Fibroblast of villous mesenchyme (primary cell): ENCODE data around the gene WDR90. TPM values are rescaled to one million over a fixed set of nuclear protein-coding genes. Genes with fewer than 3 reads are reported as not detected.

Experiments used
- DNase-seq: peaks from one replicate; pipeline ENCODE4 v3.0.0-alpha.2; 2010; ENCODE audit warnings: low read depth
- H3K4me3 ChIP-seq: 2 replicates; pipeline ENCODE4 v1.5.1; 2011; ENCODE audit warnings: low read depth, mild to moderate bottlenecking, low read length
- total RNA-seq: library from RNA; depleted of rRNA; stranded (reverse); fragments of >200 nt; gene quantifications from 2 replicates; pipeline ENCODE4 v1.2.3, GENCODE V29; 2012
- TF ChIP-seq, protein P1 (sequence below): IDR thresholded peaks from 2 replicates; pipeline ENCODE4 v1.5.1; 2012; ENCODE audit warnings: low read depth, mild to moderate bottlenecking, low read length; ENCODE audit not compliant: insufficient read depth

WDR90 gene
- total RNA-seq, 1 donor = 12.5 TPM

DNA sequence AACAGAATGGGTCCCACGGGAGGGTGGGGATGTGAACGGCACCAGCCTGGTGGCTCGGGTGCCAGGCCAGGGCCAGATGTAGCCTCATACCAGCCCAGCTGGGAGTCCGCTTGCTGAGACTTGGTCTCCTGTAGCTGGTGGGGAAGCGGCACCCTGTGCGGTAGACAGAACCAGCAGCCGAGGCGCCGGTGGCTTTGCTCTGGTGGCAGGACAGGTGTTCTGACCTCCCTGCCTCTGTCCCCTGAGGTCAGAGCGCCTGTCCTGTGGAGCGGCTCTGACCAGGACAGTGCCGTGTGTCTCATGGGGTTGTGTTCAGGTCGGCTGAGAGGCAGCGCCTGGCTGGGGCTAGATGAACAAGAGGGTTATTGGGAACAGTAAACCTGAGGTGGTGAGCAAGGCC is 39.2 kb upstream of the WDR90 start:
- no peak for DNase-seq
- H3K4me3 ChIP-seq = no peak overlapping the region
- TF ChIP-seq, protein P1, sequence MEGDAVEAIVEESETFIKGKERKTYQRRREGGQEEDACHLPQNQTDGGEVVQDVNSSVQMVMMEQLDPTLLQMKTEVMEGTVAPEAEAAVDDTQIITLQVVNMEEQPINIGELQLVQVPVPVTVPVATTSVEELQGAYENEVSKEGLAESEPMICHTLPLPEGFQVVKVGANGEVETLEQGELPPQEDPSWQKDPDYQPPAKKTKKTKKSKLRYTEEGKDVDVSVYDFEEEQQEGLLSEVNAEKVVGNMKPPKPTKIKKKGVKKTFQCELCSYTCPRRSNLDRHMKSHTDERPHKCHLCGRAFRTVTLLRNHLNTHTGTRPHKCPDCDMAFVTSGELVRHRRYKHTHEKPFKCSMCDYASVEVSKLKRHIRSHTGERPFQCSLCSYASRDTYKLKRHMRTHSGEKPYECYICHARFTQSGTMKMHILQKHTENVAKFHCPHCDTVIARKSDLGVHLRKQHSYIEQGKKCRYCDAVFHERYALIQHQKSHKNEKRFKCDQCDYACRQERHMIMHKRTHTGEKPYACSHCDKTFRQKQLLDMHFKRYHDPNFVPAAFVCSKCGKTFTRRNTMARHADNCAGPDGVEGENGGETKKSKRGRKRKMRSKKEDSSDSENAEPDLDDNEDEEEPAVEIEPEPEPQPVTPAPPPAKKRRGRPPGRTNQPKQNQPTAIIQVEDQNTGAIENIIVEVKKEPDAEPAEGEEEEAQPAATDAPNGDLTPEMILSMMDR = no peak

DNA sequence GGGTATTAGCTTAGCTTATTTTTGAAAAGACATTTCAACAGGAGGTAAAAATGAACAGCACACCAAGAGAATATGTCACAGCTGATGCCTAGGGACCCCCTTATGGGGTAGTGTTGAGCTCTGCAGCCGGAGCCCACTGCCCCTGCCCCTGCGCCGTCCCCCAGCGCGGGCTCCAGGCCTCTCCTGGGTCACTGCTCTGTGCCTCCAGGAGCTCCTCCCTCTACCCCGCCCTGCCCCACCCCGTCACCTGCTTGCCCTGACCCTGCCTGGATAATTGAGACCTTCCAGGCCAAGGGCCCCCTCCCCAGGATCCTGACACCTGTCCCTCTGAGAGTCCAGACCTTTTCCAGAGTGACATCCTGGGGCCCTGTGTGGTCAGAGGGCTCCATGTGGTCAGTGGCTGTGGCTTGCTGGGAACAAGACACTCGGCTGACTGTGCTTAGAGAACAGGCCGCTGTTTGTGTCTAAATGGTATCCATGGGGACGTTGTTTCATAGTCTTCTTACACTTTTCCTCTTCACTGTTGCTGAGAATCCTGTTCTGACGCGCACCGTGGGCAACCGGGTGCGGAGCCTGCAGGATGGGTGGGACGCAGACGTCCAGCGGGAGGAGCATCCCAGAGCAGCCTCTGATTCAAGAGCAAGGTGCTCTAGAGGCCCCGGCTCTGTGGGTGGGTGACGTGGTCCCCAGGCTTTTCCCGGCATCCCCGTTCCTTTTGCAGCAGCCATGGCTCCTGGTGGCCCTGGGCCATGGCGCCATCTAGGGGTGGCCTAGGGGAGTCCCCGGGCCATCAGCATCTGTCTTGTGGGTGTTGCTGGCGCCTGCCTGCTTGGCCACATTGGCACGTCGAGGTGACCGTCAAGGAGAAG is 38.4 kb upstream of the WDR90 start:
- H3K4me3 ChIP-seq = no peak overlapping the region
- TF ChIP-seq, protein P1 = peak; percentile 69
- DNase-seq = no peak

DNA sequence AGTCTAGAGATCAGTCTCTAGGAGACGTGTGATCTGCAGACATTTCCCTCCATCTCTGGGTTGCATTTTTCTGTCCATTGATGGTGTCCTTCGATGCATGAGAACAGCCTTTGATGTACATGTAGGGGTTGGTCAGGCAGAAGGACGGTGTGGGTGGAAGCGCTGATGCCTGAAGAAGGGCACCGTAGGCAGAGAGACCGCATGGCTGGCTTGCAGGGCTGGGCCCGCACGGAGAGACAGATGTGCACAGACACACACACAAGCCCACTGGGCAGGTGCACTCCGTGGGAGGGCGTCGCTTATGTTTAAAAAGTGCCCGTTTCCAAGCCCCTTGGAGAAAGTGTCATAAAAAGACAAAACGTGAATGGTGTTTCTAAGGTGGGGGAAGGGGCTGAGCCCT is 34.0 kb upstream of the WDR90 start:
- TF ChIP-seq, protein P1 = no peak
- DNase-seq = no peak

DNA sequence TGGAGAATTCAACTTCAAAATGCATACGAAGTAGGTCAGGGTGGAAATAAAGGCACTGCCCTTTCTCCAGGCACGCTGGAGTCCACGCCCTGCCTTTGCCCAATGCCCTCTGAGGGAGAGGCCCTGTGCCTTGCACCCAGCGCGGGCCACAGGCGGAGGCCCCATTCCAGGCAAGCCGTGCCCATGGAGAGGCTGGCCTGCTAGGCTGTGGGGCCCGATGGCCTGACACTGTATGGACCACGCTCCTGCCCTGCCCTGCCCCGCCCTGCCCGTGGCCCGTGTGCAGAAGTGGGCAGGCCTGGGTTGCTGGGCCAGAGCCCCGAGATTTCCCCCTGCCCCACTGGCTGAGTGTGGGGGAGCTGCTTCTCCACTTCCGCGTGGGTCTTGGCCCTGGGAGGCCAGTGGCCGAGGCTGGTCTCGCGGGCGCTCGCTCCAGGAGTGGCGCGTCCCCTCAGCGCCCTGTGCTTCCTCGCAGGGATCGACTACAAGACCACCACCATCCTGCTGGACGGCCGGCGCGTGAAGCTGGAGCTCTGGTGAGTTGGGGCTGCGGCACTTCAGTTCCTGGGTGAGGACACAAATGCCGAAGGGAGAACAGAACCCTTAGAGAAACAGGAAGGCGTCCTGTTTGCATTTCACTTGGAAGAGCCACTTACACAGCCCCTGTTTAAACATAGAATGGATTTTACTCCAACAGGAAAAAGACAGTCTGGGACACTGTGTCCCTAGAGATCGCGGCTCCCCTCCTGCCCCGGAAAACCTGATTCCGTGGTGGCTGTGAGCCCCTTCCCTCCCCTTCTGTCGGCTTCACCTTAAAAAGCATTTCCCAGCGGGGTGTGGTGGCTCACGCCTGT is 32.2 kb upstream of the WDR90 start:
- TF ChIP-seq, protein P1 = no peak
- DNase-seq = no peak
- no peak overlapping the region for H3K4me3 ChIP-seq

More for the DNA sequence above, 34.0 kb upstream of the WDR90 start:
- H3K4me3 ChIP-seq = no peak overlapping the region

DNA sequence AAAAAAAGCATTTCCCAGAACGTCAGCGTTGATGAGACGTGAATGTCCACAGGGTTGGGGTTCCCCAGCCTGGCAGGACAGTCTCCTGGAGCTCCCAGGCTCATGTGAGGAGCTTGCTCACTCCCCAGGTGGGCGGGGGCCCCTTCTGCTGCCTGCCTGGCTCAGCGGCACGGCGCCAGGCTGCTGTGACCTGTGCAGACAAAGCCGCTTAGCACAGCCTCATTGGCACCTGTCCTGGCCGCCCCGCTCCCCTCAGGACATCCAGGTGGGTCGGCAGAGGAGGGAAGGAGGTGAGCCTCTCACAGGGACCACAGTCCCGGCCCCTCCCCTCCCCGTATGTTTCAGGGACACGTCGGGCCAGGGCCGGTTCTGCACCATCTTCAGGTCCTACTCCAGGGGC is 31.3 kb upstream of the WDR90 start:
- no peak for DNase-seq
- H3K4me3 ChIP-seq = no peak overlapping the region
- TF ChIP-seq, protein P1 = no peak

DNA sequence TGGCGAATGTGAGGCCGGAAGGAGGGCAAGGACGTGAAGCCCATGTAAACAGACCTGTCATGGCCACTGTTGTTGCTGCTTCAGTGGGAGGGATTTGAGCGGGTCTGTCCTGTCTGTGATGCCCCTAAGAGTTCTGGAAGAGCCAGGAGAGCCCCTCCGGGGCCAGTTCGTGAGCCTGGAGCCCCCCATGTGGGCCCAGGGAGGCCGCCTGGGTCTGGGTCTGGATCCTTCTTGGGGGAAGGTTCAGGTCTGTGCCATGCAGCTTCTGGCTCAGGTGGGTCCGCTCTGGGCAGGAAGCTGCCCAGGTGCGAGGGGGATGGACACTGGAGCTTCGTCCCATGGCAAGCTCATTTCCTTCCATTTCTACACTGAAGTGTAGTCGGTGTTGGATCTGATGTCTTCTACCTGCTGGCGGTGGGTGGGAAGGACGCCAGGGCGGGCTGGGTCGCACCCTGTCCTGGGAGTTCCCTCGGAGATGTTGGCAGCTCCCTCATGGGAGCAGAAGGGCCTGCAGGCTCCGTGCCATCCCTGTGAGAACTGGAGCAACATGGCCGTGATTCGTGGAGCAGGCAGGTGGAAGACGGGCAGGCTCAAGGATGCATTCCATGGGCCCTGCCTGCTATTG is 29.6 kb upstream of the WDR90 start:
- TF ChIP-seq, protein P1 = no peak
- no peak for DNase-seq
- no peak overlapping the region for H3K4me3 ChIP-seq
